HepG2 (cell line): ENCODE data around the gene NLRP12. TPM values are rescaled to one million over a fixed set of nuclear protein-coding genes. Genes with fewer than 3 reads are reported as not detected.

Source experiments
- KDM6A ChIP-seq: IDR thresholded peaks from 2 replicates; pipeline ENCODE4 v1.6.1; 2016; ENCODE audit warnings: low read depth
- TBP ChIP-seq: sonication (generic); formaldehyde crosslinking; IDR thresholded peaks from 2 replicates; pipeline ENCODE4 v1.5.0; 2020; ENCODE audit warnings: missing genetic modification reagents
- polyA plus RNA-seq, 8 experiments: library from polyadenylated mRNA; depleted of rRNA in 3 of 8; stranded (reverse) in 7 of 8; unstranded in 1 of 8; fragments of >200 nt; fragmentation: Illumina TruSeq in 4 of 8; extraction: Trizol in 4 of 8; gene quantifications; 2 replicates each; pipeline versions ENCODE4 v1.2.1 to v1.2.3, GENCODE V29; 2011 to 2016; ENCODE audit warnings: low read depth in 4 of 8, missing spikeins in 1 of 8, mixed read lengths in 1 of 8; ENCODE audit not compliant: insufficient read depth in 1 of 8
- total RNA-seq, 5 experiments: library from RNA; depleted of rRNA; stranded (reverse); fragments of >200 nt; fragmentation: Illumina TruSeq; extraction: Trizol; gene quantifications; 2 replicates each; pipeline ENCODE4 v1.2.3, GENCODE V29; 2016; ENCODE audit warnings: low read depth in 1 of 5
- TF ChIP-seq, protein P1 (sequence below): sonication (generic); formaldehyde crosslinking; IDR thresholded peaks from one replicate; pipeline ENCODE4 v1.5.1; 2020; ENCODE audit warnings: mild to moderate bottlenecking, missing genetic modification reagents; ENCODE audit errors: not compliant biosample characterization

The NLRP12 gene
- total and polyA plus RNA-seq, 2 of the 13 experiments (the other 11 are each of a cell fraction or from before 2014, with no cell fraction given), result 0.15 to 0.20 TPM

- TF ChIP-seq, protein P1, sequence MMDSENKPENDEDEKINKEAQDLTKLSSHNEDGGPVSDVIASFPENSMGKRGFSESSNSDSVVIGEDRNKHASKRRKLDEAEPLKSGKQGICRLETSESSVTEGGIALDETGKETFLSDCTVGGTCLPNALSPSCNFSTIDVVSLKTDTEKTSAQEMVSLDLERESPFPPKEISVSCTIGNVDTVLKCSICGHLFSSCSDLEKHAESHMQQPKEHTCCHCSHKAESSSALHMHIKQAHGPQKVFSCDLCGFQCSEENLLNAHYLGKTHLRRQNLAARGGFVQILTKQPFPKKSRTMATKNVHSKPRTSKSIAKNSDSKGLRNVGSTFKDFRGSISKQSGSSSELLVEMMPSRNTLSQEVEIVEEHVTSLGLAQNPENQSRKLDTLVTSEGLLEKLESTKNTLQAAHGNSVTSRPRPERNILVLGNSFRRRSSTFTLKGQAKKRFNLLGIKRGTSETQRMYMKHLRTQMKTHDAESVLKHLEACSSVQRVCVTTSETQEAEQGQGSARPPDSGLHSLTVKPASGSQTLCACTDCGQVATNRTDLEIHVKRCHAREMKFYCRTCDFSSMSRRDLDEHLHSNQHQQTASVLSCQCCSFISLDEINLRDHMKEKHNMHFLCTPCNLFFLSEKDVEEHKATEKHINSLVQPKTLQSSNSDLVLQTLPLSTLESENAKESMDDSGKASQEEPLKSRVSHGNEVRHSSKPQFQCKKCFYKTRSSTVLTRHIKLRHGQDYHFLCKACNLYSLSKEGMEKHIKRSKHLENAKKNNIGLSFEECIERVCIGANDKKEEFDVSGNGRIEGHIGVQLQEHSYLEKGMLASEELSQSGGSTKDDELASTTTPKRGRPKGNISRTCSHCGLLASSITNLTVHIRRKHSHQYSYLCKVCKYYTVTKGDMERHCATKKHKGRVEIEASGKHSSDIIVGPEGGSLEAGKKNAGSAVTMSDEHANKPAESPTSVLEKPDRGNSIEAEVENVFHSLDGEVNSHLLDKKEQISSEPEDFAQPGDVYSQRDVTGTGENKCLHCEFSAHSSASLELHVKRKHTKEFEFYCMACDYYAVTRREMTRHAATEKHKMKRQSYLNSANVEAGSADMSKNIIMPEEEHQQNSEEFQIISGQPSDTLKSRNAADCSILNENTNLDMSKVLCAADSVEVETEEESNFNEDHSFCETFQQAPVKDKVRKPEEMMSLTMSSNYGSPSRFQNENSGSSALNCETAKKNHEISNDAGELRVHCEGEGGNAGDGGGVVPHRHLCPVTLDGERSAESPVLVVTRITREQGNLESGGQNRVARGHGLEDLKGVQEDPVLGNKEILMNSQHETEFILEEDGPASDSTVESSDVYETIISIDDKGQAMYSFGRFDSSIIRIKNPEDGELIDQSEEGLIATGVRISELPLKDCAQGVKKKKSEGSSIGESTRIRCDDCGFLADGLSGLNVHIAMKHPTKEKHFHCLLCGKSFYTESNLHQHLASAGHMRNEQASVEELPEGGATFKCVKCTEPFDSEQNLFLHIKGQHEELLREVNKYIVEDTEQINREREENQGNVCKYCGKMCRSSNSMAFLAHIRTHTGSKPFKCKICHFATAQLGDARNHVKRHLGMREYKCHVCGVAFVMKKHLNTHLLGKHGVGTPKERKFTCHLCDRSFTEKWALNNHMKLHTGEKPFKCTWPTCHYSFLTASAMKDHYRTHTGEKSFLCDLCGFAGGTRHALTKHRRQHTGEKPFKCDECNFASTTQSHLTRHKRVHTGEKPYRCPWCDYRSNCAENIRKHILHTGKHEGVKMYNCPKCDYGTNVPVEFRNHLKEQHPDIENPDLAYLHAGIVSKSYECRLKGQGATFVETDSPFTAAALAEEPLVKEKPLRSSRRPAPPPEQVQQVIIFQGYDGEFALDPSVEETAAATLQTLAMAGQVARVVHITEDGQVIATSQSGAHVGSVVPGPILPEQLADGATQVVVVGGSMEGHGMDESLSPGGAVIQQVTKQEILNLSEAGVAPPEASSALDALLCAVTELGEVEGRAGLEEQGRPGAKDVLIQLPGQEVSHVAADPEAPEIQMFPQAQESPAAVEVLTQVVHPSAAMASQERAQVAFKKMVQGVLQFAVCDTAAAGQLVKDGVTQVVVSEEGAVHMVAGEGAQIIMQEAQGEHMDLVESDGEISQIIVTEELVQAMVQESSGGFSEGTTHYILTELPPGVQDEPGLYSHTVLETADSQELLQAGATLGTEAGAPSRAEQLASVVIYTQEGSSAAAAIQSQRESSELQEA, result no peak
- TF ChIP-seq TBP (CRISPR knock-in tag), result no peak
- TF ChIP-seq KDM6A, result no peak
These were observed 44.2 kb upstream of the NLRP12 start (continued) for GRCh38 chr19:53868091-53868891.
